GM12874 (cell line): ENCODE measurements around the gene LBHD1.

ENCODE experiments used
- TF ChIP-seq, protein P1 (sequence below): IDR thresholded peaks from 2 replicates; pipeline ENCODE4 v1.5.1; 2011; ENCODE audit warnings: low read depth, mild to moderate bottlenecking, control low read depth, low read length, moderate library complexity; ENCODE audit not compliant: insufficient read depth

LBHD1 gene

DNA sequence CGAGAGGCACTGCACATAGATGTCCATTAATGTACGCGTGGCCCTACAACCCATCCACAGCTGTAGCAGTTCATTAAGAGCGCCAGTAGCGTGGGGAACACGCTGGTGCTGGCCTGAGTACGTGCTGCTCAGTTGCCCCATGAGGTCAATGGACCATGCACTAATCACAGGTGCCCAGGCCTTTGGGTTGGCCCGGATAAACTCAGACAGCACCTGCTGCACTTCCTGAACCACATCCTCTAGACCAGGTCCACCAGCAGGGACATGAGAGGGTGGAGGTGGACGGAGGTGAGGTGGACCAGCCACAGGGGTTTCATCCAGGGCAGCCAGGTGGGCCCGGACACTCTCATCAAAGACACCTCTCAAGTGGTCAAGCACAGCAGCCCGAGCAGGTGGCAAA, 22.6 kb downstream of the LBHD1 start:
- TF ChIP-seq, protein P1, sequence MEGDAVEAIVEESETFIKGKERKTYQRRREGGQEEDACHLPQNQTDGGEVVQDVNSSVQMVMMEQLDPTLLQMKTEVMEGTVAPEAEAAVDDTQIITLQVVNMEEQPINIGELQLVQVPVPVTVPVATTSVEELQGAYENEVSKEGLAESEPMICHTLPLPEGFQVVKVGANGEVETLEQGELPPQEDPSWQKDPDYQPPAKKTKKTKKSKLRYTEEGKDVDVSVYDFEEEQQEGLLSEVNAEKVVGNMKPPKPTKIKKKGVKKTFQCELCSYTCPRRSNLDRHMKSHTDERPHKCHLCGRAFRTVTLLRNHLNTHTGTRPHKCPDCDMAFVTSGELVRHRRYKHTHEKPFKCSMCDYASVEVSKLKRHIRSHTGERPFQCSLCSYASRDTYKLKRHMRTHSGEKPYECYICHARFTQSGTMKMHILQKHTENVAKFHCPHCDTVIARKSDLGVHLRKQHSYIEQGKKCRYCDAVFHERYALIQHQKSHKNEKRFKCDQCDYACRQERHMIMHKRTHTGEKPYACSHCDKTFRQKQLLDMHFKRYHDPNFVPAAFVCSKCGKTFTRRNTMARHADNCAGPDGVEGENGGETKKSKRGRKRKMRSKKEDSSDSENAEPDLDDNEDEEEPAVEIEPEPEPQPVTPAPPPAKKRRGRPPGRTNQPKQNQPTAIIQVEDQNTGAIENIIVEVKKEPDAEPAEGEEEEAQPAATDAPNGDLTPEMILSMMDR, result no peak

DNA sequence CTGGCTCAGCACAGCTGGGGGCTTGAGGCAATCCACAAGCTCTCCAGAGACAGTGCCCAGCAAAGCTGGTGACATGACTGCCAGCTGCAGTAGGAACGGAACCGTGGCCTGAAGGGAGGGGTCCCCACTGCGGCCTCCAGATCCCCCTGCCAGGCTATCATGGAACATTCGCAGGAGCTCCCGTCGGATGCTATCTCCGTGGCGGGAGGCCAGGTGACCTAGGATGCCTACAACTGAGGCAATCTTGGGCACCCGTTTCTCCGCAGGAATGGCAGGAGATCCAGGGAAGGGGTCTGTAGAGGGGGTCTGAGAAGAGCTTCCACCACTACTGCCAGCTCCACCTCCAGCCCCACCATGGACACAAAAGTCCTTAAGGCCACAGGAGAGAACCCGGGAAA, 23.1 kb downstream of the LBHD1 start:
- TF ChIP-seq, protein P1, result no peak

DNA sequence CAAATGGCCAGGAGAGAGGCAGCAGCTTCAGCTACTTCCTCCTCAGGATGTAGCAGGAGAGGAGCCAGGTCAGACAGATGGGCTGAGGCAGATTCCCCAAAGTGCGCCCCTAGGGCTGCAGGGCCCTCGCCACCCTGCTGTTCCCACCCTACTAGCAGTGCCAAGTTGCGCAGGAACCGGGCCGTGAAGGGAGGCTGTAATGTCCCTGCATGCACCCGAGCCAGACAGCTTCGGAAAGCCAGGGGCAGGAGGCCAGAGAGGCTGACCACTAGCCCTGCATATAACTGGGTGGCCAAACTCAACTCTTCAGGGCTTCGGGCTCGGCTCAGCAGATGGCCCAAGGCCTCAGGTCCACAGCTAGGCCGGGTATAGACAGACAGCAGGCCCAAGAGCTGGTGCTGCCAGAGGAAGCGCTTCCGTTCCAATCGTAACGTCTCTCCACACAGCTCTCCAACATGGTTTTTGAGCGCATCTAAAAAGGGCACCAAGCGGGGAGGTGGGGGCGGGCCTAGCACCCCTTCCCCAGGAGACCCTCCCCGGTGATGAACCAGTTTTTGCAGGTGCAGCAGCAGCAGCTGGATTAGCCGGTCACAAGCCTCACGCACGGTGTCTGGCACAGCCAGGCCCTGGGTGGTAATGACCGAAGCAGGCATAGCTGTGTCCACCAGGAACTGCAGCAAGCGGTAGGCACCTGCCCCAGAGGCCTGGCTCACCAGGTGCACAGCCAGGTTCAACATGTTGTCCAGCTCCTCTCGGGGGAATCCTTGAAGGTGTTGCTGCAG, 23.7 kb downstream of the LBHD1 start:
- TF ChIP-seq, protein P1, result no peak

DNA sequence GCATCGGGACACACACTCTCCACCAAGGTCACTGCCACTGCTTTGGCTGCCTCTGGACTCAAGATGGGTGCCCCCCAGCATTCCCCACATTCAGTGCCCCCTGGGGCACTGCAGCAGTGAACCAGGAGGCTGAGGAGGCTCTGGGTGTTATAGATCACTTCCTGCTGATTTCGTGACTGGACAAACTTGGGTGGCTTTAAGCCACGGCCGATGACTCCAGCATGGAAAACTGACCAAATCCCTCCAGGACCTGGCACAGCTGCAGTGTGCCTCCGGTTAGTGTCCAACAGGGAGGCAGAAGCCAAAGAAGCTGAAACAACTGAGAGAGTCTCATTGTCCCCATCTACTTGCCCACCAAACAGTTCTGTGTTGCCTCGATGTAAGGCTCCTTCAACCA, 24.5 kb downstream of the LBHD1 start:
- TF ChIP-seq, protein P1, result no peak

DNA sequence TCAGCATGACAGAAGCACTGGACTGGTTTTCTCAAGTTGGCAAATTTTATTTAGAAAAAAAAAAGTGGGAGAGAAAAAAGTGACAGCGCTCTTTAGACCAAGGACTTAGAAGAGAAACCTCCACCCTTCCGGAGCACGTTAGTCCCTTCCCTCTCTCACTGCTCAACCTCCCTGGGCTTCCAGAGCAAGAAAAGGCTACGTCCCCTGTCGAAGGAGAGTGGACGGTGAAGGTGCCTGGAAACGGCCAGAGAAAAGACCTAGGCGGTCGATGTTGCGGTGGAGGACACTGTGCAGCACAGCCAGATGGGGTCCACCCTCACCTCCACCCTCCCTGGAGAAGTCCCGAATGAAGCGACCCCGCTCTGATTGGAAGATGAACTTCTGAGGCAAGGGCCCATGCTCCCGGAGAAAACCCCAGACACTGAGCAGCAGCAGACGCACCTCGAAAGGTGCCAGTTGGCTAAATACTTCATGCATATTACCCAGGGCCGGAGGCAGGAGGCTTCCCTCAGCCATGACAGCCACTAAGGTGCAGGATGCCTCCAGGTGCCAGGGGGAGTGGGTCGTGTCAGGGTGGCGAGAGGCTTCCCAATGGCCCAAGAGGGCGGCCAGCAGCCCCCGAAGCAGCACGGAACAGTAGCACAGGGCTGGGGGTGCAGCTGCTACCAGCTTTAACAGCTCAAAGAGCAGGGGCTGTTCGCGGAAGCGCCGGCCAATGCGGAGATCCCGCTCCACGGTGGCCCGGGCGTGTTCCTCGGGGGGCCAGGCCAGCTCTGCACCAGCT, 25.1 kb downstream of the LBHD1 start:
- TF ChIP-seq, protein P1, result no peak

DNA sequence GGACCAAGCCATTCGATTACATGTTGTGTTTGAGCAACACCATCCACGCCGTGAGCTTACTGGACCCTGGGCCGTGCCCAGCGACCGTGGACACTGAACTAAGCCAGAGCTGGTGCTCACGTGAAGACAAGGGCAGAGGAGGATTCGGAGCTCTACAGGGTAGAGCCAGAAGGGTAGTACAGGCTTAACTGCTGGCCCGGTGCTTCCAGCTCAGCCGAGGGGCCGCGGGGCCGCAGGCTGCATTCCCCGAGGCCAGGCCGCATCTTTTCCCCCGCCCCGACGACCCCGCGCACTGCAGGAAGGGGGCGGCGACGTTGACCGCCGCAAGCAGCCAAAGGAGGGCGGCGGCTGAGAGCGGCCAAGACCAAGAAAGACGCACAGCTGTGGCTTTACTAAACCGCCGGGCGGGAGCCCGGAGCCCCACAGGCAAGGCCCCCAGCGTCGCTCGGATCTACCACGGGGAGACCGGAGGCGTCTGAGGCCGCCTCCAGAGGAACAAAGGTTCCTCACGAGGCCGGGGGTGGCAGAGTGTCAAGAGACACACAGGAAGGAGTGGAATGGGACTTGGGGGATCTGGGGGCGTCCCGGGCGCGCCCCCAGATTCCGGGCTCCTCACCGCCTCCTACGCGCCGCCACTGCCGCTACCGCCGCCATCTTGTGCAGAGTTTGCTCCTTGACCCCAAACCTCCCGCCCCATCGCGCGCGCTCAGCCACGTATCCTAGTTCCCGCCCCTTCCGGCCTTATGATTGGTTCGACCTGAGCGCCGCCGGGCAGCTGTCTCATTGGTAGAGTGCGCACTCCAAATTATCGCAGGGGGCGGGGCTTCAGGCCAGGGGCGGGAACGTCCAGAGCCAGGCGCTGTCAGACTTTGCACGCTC, 25.9 kb downstream of the LBHD1 start, which contains the start of gene GANAB:
Gene GANAB (minus strand): TSS at position 668 of the 879 bp plus-strand sequence. CDS start 14 bp downstream, at position 654.
- TF ChIP-seq, protein P1, result no peak

DNA sequence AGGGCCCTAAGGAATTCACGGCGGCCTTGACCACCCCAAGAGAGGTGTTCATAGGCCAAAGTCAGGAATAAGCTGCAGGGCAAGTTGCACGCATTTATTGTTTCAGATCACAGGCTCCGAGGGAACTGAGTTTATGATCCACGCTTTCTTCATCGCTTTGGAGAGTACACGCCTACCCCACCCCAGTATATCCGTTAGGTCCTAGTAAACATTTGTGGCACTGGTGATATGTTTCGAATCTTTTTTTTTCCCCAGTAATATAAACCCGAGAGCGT, 26.5 kb downstream of the LBHD1 start:
- TF ChIP-seq, protein P1, result no peak
